H1 (cell line): ENCODE results near the gene PUSL1. TPM values are rescaled to one million over a fixed set of nuclear protein-coding genes. Genes with fewer than 3 reads are reported as not detected.

Experiments used
- CTCF ChIA-PET: fragments of 300-600 bp; sonication (Branson Sonifier 250); formaldehyde crosslinking; loops from one replicate; lab custom pipeline; 2021; ENCODE audit not compliant: partially characterized antibody; lab: Charles Lee
- POLR2A ChIA-PET: fragments of 300-600 bp; sonication (Branson Sonifier 250); formaldehyde crosslinking; loops from one replicate; lab custom pipeline; 2021; ENCODE audit warnings: inconsistent platforms; ENCODE audit not compliant: partially characterized antibody; lab: Charles Lee
- DNase-seq, 2 experiments: peaks; one replicate each; pipeline versions ENCODE4 v3.0.0 to v3.0.0-alpha.2; 2010 to 2022; ENCODE audit warnings: low spot score in 2 of 2, low read depth in 1 of 2, mixed read lengths in 1 of 2
- FAIRE-seq: peaks from 2 replicates; lab custom pipeline; 2011; peaks lifted over from hg19 to GRCh38; lab: Jason Lieb, UNC
- H2AFZ ChIP-seq: 2 replicates; pipeline ENCODE4 v1.8.1; 2012; ENCODE audit warnings: low read length, inconsistent platforms
- H2AK5ac ChIP-seq: 2 replicates; pipeline ENCODE4 v1.6.1; 2013; ENCODE audit warnings: low read depth, low read length
- H2BK120ac ChIP-seq: replicated peaks from 2 replicates; pipeline ENCODE3; 2013; ENCODE audit warnings: low read depth, low read length, inconsistent platforms
- H2BK12ac ChIP-seq: 2 replicates; pipeline ENCODE4 v1.6.1; 2013; ENCODE audit warnings: low read depth, low read length
- H2BK15ac ChIP-seq: 2 replicates; pipeline ENCODE4 v1.6.1; 2013; ENCODE audit warnings: low read length
- H2BK20ac ChIP-seq: 2 replicates; pipeline ENCODE4 v1.6.1; 2013; ENCODE audit warnings: low read length
- H2BK5ac ChIP-seq: 2 replicates; pipeline ENCODE4 v1.6.1; 2013; ENCODE audit warnings: low read depth, low read length
- H3K14ac ChIP-seq: 2 replicates; pipeline ENCODE4 v1.6.1; 2013; ENCODE audit warnings: inconsistent platforms; ENCODE audit not compliant: insufficient read length
- H3K18ac ChIP-seq: 2 replicates; pipeline ENCODE4 v1.6.1; 2013; ENCODE audit warnings: low read length; ENCODE audit errors: extremely low read depth
- H3K23ac ChIP-seq: 2 replicates; pipeline ENCODE4 v1.6.1; 2013; ENCODE audit warnings: inconsistent platforms; ENCODE audit not compliant: insufficient read length
- H3K23me2 ChIP-seq: 2 replicates; pipeline ENCODE4 v1.6.1; 2013; ENCODE audit warnings: low read depth, low read length
- H3K27ac ChIP-seq: 2 replicates; pipeline ENCODE4 v1.6.1; 2011; ENCODE audit warnings: low read depth, low read length, inconsistent platforms
- H3K27me3 ChIP-seq, 4 experiments: replicated peaks in 1 of 4; 1 replicate in 1 of 4; 2 replicates in 3 of 4; pipeline versions ENCODE4 v1.6.1 to v1.8.1; 2011 to 2013; ENCODE audit warnings: low read length in 3 of 4, mild to moderate bottlenecking in 3 of 4, inconsistent platforms in 2 of 4, mixed read lengths in 2 of 4, moderate library complexity in 1 of 4; ENCODE audit not compliant: control insufficient read depth in 3 of 4, insufficient read depth in 3 of 4; ENCODE audit errors: extremely low read depth in 1 of 4
- H3K36me3 ChIP-seq, 4 experiments: 2 replicates each; pipeline versions ENCODE4 v1.6.1 to v1.8.1; 2011 to 2013; ENCODE audit warnings: mild to moderate bottlenecking in 4 of 4, low read length in 3 of 4, moderate library complexity in 2 of 4, control low read depth in 1 of 4, inconsistent platforms in 1 of 4; ENCODE audit not compliant: insufficient read depth in 4 of 4, control insufficient read depth in 2 of 4
- H3K4ac ChIP-seq: replicated peaks from 2 replicates; pipeline ENCODE3; 2013; ENCODE audit warnings: low read length, low read depth, mixed read lengths, inconsistent platforms; ENCODE audit not compliant: insufficient read length
- H3K4me1 ChIP-seq, 4 experiments: replicated peaks in 1 of 4; 1 replicate in 1 of 4; 2 replicates in 3 of 4; pipeline versions ENCODE4 v1.6.1 to v1.8.1; 2011 to 2013; ENCODE audit warnings: low read length in 3 of 4, inconsistent platforms in 2 of 4, mixed read lengths in 1 of 4; ENCODE audit not compliant: insufficient read depth in 4 of 4, control insufficient read depth in 3 of 4
- H3K4me2 ChIP-seq, 2 experiments: 2 replicates each; pipeline versions ENCODE4 v1.6.1 to v1.8.1; 2011 to 2013; ENCODE audit warnings: low read depth in 2 of 2, low read length in 2 of 2, control low read depth in 1 of 2, inconsistent platforms in 1 of 2, mild to moderate bottlenecking in 1 of 2; ENCODE audit not compliant: insufficient read depth in 1 of 2
- H3K4me3 ChIP-seq, 4 experiments: fragments of 200-600, 300-600 bp in 1 of 4; sonication (generic), shearing (Covaris generic), sonication (Bioruptor Twin) in 1 of 4; 2 replicates each; pipeline versions ENCODE4 v1.5.1 to v1.8.1; 2011 to 2016; ENCODE audit warnings: low read length in 4 of 4, low read depth in 3 of 4, control low read depth in 2 of 4, inconsistent platforms in 2 of 4, mild to moderate bottlenecking in 2 of 4, mixed read lengths in 1 of 4, moderate library complexity in 1 of 4; ENCODE audit not compliant: insufficient read depth in 2 of 4; ENCODE audit errors: extremely low read depth in 1 of 4
- H3K56ac ChIP-seq: replicated peaks from 2 replicates; pipeline ENCODE3; 2013; ENCODE audit warnings: low read depth, mild to moderate bottlenecking, mixed read lengths, low read length, inconsistent platforms; ENCODE audit not compliant: insufficient read length
- H3K79me1 ChIP-seq: 2 replicates; pipeline ENCODE4 v1.6.1; 2013; ENCODE audit warnings: low read depth, low read length, control low read depth
- H3K79me2 ChIP-seq, 2 experiments: 2 replicates each; pipeline versions ENCODE4 v1.6.1 to v1.8.1; 2012 to 2013; ENCODE audit warnings: low read length in 2 of 2, mild to moderate bottlenecking in 2 of 2, inconsistent platforms in 1 of 2; ENCODE audit not compliant: insufficient read depth in 2 of 2, control insufficient read depth in 1 of 2
- H3K9ac ChIP-seq, 4 experiments: replicated peaks in 1 of 4; 1 replicate in 1 of 4; 2 replicates in 3 of 4; pipeline versions ENCODE4 v1.6.1 to v1.8.1; 2011 to 2013; ENCODE audit warnings: low read depth in 3 of 4, low read length in 3 of 4, control low read depth in 2 of 4, mild to moderate bottlenecking in 2 of 4, moderate library complexity in 2 of 4, inconsistent platforms in 1 of 4; ENCODE audit errors: extremely low read depth in 1 of 4
- H3K9me3 ChIP-seq, 2 experiments: 2 replicates each; pipeline versions ENCODE4 v1.6.1 to v1.8.1; 2012 to 2013; ENCODE audit warnings: mild to moderate bottlenecking in 2 of 2, moderate library complexity in 2 of 2, control low read depth in 1 of 2, inconsistent platforms in 1 of 2, low read depth in 1 of 2, low read length in 1 of 2, mixed read lengths in 1 of 2; ENCODE audit not compliant: insufficient read depth in 2 of 2
- H4K20me1 ChIP-seq, 2 experiments: replicated peaks in 1 of 2; 2 replicates each; pipeline versions ENCODE3 to v1.8.1; 2011 to 2013; ENCODE audit warnings: inconsistent platforms in 2 of 2, low read length in 2 of 2, mild to moderate bottlenecking in 1 of 2; ENCODE audit not compliant: insufficient read depth in 2 of 2, control insufficient read depth in 1 of 2
- H4K5ac ChIP-seq: 2 replicates; pipeline ENCODE4 v1.6.1; 2013; ENCODE audit warnings: low read length, low read depth, mixed read lengths, inconsistent platforms; ENCODE audit not compliant: insufficient read length
- H4K8ac ChIP-seq: 2 replicates; pipeline ENCODE4 v1.8.0; 2013; ENCODE audit warnings: mild to moderate bottlenecking, moderate library complexity, low read length, inconsistent platforms; ENCODE audit not compliant: insufficient read depth; ENCODE audit errors: extremely low read depth
- H4K91ac ChIP-seq: replicated peaks from 2 replicates; pipeline ENCODE3; 2013; ENCODE audit warnings: low read length, mixed read lengths, inconsistent platforms; ENCODE audit not compliant: insufficient read length
- CTBP2 ChIP-seq: IDR thresholded peaks from 2 replicates; pipeline ENCODE4 v1.7.0; 2011; ENCODE audit warnings: borderline replicate concordance, mild to moderate bottlenecking, moderate library complexity, mixed read lengths, low read length; ENCODE audit not compliant: insufficient read depth, insufficient read length
- RXRA ChIP-seq: IDR thresholded peaks from 2 replicates; pipeline ENCODE4 v1.6.1; 2011; ENCODE audit warnings: low read depth, mild to moderate bottlenecking, low read length, moderate library complexity; ENCODE audit not compliant: insufficient read depth
- WGBS, 2 experiments: shearing (Covaris generic) in 1 of 2; methylation state at CpG; one replicate each; pipeline versions ENCODE4 v1.1.6 to v1.1.7; 2013 to 2015; ENCODE audit warnings: low lambda C conversion rate in 2 of 2, mixed read lengths in 2 of 2, inconsistent platforms in 1 of 2, low coverage in 1 of 2, missing lambda C conversion rate in 1 of 2; ENCODE audit not compliant: insufficient replicate concordance in 2 of 2, insufficient coverage in 1 of 2, insufficient read length in 1 of 2; ENCODE audit errors: extremely low coverage in 1 of 2, missing lambda C conversion rate in 1 of 2; 5-methylcytosine and 5-hydroxymethylcytosine counted together
- polyA plus RNA-seq, 7 experiments: library from polyadenylated mRNA; depleted of rRNA in 3 of 7; stranded (reverse) in 5 of 7; unstranded in 2 of 7; fragments of >200 nt in 5 of 7; fragments of 200-250 nt in 2 of 7; gene quantifications; 1 replicate in 5 of 7; 2 replicates in 1 of 7; 4 replicates in 1 of 7; pipeline versions ENCODE4 v1.2.1 to v1.2.3, GENCODE V29; 2011 to 2013; ENCODE audit warnings: missing spikeins in 2 of 7, mixed read lengths in 2 of 7
- total RNA-seq: library from RNA; stranded (reverse); fragmentation: NEBNext Ultra II Directional; extraction: Animal tissue kit (Norgen Biotek cat#: 25700); gene quantifications from 2 replicates; pipeline ENCODE4 v1.2.1, GENCODE V29; 2021

The PUSL1 gene
- total and polyA plus RNA-seq, 2 of the 8 experiments (the other 6 are each of a cell fraction or from before 2014, with no cell fraction given): 38.8 to 87.4 TPM

- Histone ChIP-seq H3K23ac (no peak overlapping the region), H4K8ac (no peak overlapping the region), H3K36me3 (no peaks in the 10 kb centered on the region), H3K56ac (no peak overlapping the region), H3K27ac (no peak overlapping the region), H3K9me3 (no peaks in the 10 kb centered on the region), H4K5ac (no peak overlapping the region), H2AFZ (no peak overlapping the region), H4K91ac (no peak overlapping the region), H3K4me2 (no peak overlapping the region), H3K4ac (no peak overlapping the region), H2BK20ac (no peak overlapping the region), H3K23me2 (no peaks in the 10 kb centered on the region), H3K4me1 (peaks cover 0 to 2% (median under 1%) of the 10 kb centered on the region in 4 experiments; a peak in 1 of 7 replicates), H2AK5ac (no peak overlapping the region), H3K9ac (no peak overlapping the region), H3K14ac (no peak overlapping the region), H4K20me1 (no peaks in the 10 kb centered on the region), H3K18ac (no peak overlapping the region), H2BK120ac (no peak overlapping the region), H2BK5ac (no peak overlapping the region), H3K79me2 (no peaks in the 10 kb centered on the region), H2BK15ac (no peak overlapping the region), H2BK12ac (no peak overlapping the region), H3K27me3 (no peaks in the 10 kb centered on the region), H3K79me1 (no peaks in the 10 kb centered on the region), H3K4me3 (no peak overlapping the region)
- DNase-seq (no peak), FAIRE-seq (no peak)
- ChIA-PET POLR2A (interaction anchor here (1.2 kb wide), 1 partner anchor 13 kb away, joined by 3 read pairs; no protein-coding TSS in a partner anchor), CTCF (interaction anchor here (0.6 to 6.1 kb wide), 5 partner anchors 10 to 278 kb away, joined by 3 to 38 read pairs (median 3); no protein-coding TSS in a partner anchor)
- 90% methylated on average over 17 of the region's 21 CpGs; no CpG with 5 or more reads in 1 of the 2 experiments for WGBS, 2 experiments
- TF ChIP-seq RXRA (no peak), CTBP2 (no peak)
Observed at GRCh38 chr1:1280782-1281481, 27.5 kb upstream of the PUSL1 start.
